ENCODE results near the gene EEF1AKMT1. TPM values are rescaled to one million over a fixed set of nuclear protein-coding genes. Genes with fewer than 3 reads are reported as not detected.

Gene EEF1AKMT1
- total RNA-seq, 1 donor from 2014 or later: 2.9 TPM

- Mint-ChIP-seq H3K4me1 (ENCODE audit: low read depth, unreplicated experiment) (peaks cover 2% of the 10 kb centered on the region), H3K36me3 (ENCODE audit: unreplicated experiment) (no peaks in the 10 kb centered on the region), H3K9me3 (ENCODE audit: unreplicated experiment) (no peaks in the 10 kb centered on the region), H3K4me3 (ENCODE audit: unreplicated experiment) (no peak overlapping the region), H3K27me3 (ENCODE audit: unreplicated experiment) (peaks cover 2% of the 10 kb centered on the region), H3K27ac (ENCODE audit: unreplicated experiment) (no peak overlapping the region)
- no peak for DNase-seq
- no peak for TF ChIP-seq CTCF (IDR thresholded peaks at IDR 0.05; ENCODE audit: partially characterized antibody, unreplicated experiment)
These were observed 14.6 kb upstream of the EEF1AKMT1 start for GRCh38 chr13:20788312-20788711.

- Mint-ChIP-seq H3K4me1 (ENCODE audit: low read depth, unreplicated experiment) (no peaks in the 10 kb centered on the region), H3K4me3 (ENCODE audit: unreplicated experiment) (no peak overlapping the region), H3K36me3 (ENCODE audit: unreplicated experiment) (no peaks in the 10 kb centered on the region), H3K27me3 (ENCODE audit: unreplicated experiment) (no peaks in the 10 kb centered on the region), H3K27ac (ENCODE audit: unreplicated experiment) (no peak overlapping the region), H3K9me3 (ENCODE audit: unreplicated experiment) (no peaks in the 10 kb centered on the region)
- TF ChIP-seq CTCF (IDR thresholded peaks at IDR 0.05; ENCODE audit: partially characterized antibody, unreplicated experiment): no peak
- no peak for DNase-seq
These were observed 13.4 kb upstream of the EEF1AKMT1 start for GRCh38 chr13:20787180-20787579.

GRCh38 chr13:20782116-20782708, 8.5 kb upstream of the EEF1AKMT1 start:
- Mint-ChIP-seq H3K9me3 (ENCODE audit: unreplicated experiment) (no peaks in the 10 kb centered on the region), H3K36me3 (ENCODE audit: unreplicated experiment) (no peaks in the 10 kb centered on the region), H3K27ac (ENCODE audit: unreplicated experiment) (no peak overlapping the region), H3K27me3 (ENCODE audit: unreplicated experiment) (no peaks in the 10 kb centered on the region), H3K4me3 (ENCODE audit: unreplicated experiment) (no peak overlapping the region), H3K4me1 (ENCODE audit: low read depth, unreplicated experiment) (no peaks in the 10 kb centered on the region)
- TF ChIP-seq CTCF (IDR thresholded peaks at IDR 0.05; ENCODE audit: partially characterized antibody, unreplicated experiment): no peak
- no peak for DNase-seq

- Mint-ChIP-seq H3K27ac (ENCODE audit: unreplicated experiment) (no peak overlapping the region), H3K9me3 (ENCODE audit: unreplicated experiment) (no peaks in the 10 kb centered on the region), H3K36me3 (ENCODE audit: unreplicated experiment) (no peaks in the 10 kb centered on the region), H3K4me1 (ENCODE audit: low read depth, unreplicated experiment) (no peaks in the 10 kb centered on the region), H3K27me3 (ENCODE audit: unreplicated experiment) (no peaks in the 10 kb centered on the region), H3K4me3 (ENCODE audit: unreplicated experiment) (no peak overlapping the region)
- DNase-seq: no peak
- TF ChIP-seq CTCF (IDR thresholded peaks at IDR 0.05; ENCODE audit: partially characterized antibody, unreplicated experiment): no peak
These were observed 6.6 kb upstream of the EEF1AKMT1 start for GRCh38 chr13:20780317-20780716.

- H3K4me1 Mint-ChIP-seq (ENCODE audit: low read depth, unreplicated experiment): no peaks in the 10 kb centered on the region
- H3K36me3 Mint-ChIP-seq (ENCODE audit: unreplicated experiment): no peaks in the 10 kb centered on the region
- TF ChIP-seq CTCF (IDR thresholded peaks at IDR 0.05; ENCODE audit: partially characterized antibody, unreplicated experiment): no peak
- H3K4me3 Mint-ChIP-seq (ENCODE audit: unreplicated experiment): no peak overlapping the region
- H3K27ac Mint-ChIP-seq (ENCODE audit: unreplicated experiment): no peak overlapping the region
- DNase-seq: no peak
- H3K9me3 Mint-ChIP-seq (ENCODE audit: unreplicated experiment): no peaks in the 10 kb centered on the region
- H3K27me3 Mint-ChIP-seq (ENCODE audit: unreplicated experiment): no peaks in the 10 kb centered on the region
These were observed 5.6 kb upstream of the EEF1AKMT1 start for GRCh38 chr13:20779405-20779804.
